Psoas muscle (tissue), 8 donors: ENCODE results near the gene PKHD1. TPM values are rescaled to one million over a fixed set of nuclear protein-coding genes. Genes with fewer than 3 reads are reported as not detected.
A peak's percentile ranks its signal among the peaks of the same experiment; 100 is the strongest.

Source experiments
- ATAC-seq, 4 donors: fragments of 200-7000 bp; cut with Tn5 transposase; one replicate each; pipeline ENCODE4 v1.9.1; 2020; ENCODE audit warnings: moderate library complexity in 3 of 4, mild to moderate bottlenecking in 2 of 4
- DNase-seq, 2 donors: peaks; one replicate each; pipeline ENCODE4 v3.0.0-alpha.2; 2020
- H3K27ac ChIP-seq: fragments of 200-600 bp; one replicate; pipeline ENCODE4 v1.8.0; 2022
- H3K27me3 ChIP-seq, 3 donors: fragments of 200-600 bp in 1 of 3; one replicate each; pipeline versions ENCODE4 v1.6.1 to v1.8.0; 2013 to 2022; ENCODE audit warnings: low read length in 2 of 3, mild to moderate bottlenecking in 2 of 3, moderate library complexity in 1 of 3; ENCODE audit not compliant: insufficient read depth in 3 of 3
- H3K36me3 ChIP-seq, 2 donors: fragments of 200-600 bp in 1 of 2; one replicate each; pipeline versions ENCODE4 v1.6.1 to v1.8.0; 2013 to 2022; ENCODE audit warnings: low read depth in 1 of 2, mild to moderate bottlenecking in 1 of 2, moderate library complexity in 1 of 2; ENCODE audit not compliant: insufficient read depth in 1 of 2
- H3K4me1 ChIP-seq: fragments of 200-600 bp; one replicate; pipeline ENCODE4 v1.8.0; 2022
- H3K4me3 ChIP-seq: fragments of 200-600 bp; one replicate; pipeline ENCODE4 v1.8.0; 2022; ENCODE audit warnings: mild to moderate bottlenecking
- H3K9me3 ChIP-seq: fragments of 200-600 bp; one replicate; pipeline ENCODE4 v1.8.0; 2022
- CTCF ChIP-seq: fragments of 200-600 bp; IDR thresholded peaks from one replicate; pipeline ENCODE4 v1.8.0; 2022; ENCODE audit warnings: antibody characterized with exemption
- WGBS, 3 donors: extraction: QIAGEN DNeasy Blood & Tissue Kit; methylation state at CpG; one replicate each; pipeline versions ENCODE4 v1.1.6 to v1.1.7; 2013; 5-methylcytosine and 5-hydroxymethylcytosine counted together
- intact Hi-C, 2 donors: fragments of 100-400 bp; cut with DNase I; formaldehyde crosslinking; loops; one replicate each; pipeline versions ENCODE4 v1.11.0 to v1.14.2; 2022
- polyA plus RNA-seq, 3 donors: library from polyadenylated mRNA; stranded (reverse); fragments of 200-250 nt; gene quantifications; one replicate each; pipeline ENCODE4 v1.2.3, GENCODE V29; 2013
- total RNA-seq, 4 donors: library from RNA; stranded (reverse); fragmentation: NEBNext Ultra II Directional in 2 of 4; extraction: Animal tissue kit (Norgen Biotek cat#: 25700) in 2 of 4; gene quantifications; one replicate each; pipeline versions ENCODE4 v1.2.1 to v1.2.4, GENCODE V29; 2021 to 2023
- donor health status: healthy with polysubstance abuse.
- donor health status: DM: no; HTN: no; CAD: no; lungs with moderate emphysema.
- donor health status: Bipolar disorder and iron deficiency.
- donor health status: healthy.
- donor health status: DM: yes; HTN: yes; CAD: no.
- donor health status: DM: no; HTN: no; CAD: no.
- donor health status: DM: no; HTN: no; CAD: no.
- donor health status: DM: yes; HTN: yes; CAD: no.

Gene PKHD1
- total and polyA plus RNA-seq, 7 donors = under 0.01 to 0.11 (median 0.02) TPM; not detected in 2

DNA sequence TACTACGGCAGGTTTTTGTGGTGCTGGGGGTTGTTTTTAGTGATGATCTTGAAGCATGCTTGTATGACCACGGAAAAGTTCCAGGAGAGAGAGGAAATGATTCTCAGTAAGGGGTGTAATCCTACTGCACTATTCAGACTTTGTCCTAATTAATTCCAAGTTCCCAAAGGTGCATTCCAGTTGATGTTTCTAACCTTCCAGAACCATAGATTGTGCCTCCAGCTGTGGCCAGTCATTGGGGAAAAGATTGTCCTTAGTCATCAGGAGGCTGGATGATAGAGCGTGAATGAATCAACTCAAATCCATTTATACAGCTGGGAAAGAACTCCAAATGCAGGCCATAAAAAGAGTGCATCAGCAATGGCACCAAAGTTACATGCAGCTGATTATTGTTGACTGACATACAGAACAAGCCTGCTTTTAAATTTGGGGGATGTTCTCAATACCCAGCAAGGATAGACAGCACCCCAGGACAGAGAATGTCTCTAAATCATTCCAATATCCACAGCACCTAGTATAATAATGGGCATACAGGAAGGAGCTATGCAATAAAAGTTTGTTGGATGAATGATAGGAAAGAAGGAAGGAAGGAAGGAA lies 27.8 kb upstream of the PKHD1 start:
- DNase-seq (no peak), ATAC-seq (no peak)
- Histone ChIP-seq H3K36me3 (no peaks in the 10 kb centered on the region), H3K27ac (peak overlapping the region; percentile 80), H3K4me3 (no peak overlapping the region), H3K9me3 (no peaks in the 10 kb centered on the region), H3K27me3 (no peaks in the 10 kb centered on the region), H3K4me1 (peaks cover 15% of the 10 kb centered on the region)
- WGBS, 3 donors = 74 to 85% (median 82%) methylated on average over 3 of the region's 3 CpGs
- TF ChIP-seq CTCF = no peak
- intact Hi-C loops = no loop called here

DNA sequence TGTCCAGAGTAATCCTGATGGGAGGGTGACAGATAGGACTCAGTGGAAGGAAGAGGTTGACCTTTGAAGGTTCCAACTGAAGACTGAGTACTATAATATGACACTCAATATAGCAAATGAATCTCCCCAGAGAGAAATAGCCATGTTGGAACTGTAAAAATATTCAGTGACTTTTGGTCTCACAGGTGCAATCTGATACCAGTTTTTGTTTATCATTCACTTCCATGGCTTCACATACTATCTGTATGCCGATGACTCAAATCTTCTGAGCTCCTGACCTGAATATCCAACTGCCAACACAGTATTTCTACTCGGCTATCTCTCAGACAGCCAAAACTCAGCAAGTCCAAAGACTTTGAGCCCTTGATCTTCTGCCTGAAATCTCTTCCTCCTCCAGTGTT lies 21.8 kb upstream of the PKHD1 start:
- intact Hi-C loops = no loop called here
- peak overlapping the region; percentile 92 for H3K27ac ChIP-seq
- 22 to 38% (median 31%) methylated on average over 2 of the region's 2 CpGs for WGBS, 3 donors
- ATAC-seq (peak; percentile 83 to 90 (median 84)), DNase-seq (no peak)
- no peaks in the 10 kb centered on the region for H3K9me3 ChIP-seq
- no peaks in the 10 kb centered on the region for H3K27me3 ChIP-seq
- TF ChIP-seq CTCF = no peak
- H3K4me1 ChIP-seq = peaks cover 10% of the 10 kb centered on the region
- H3K36me3 ChIP-seq = no peaks in the 10 kb centered on the region
- H3K4me3 ChIP-seq = no peak overlapping the region

GRCh38 chr6:52108128-52108527 lies 20.7 kb upstream of the PKHD1 start:
- TF ChIP-seq CTCF = no peak
- 11 to 23% (median 18%) methylated on average over 4 of the region's 4 CpGs for WGBS, 3 donors

GRCh38 chr6:52106994-52107393 lies 19.6 kb upstream of the PKHD1 start:
- peaks cover 19% of the 10 kb centered on the region for H3K4me1 ChIP-seq
- no peak for TF ChIP-seq CTCF
- DNase-seq (no peak), ATAC-seq (no peak)
- no peaks in the 10 kb centered on the region for H3K36me3 ChIP-seq
- no peaks in the 10 kb centered on the region for H3K9me3 ChIP-seq
- intact Hi-C loops = no loop called here
- H3K27ac ChIP-seq = peak overlapping the region; percentile 92
- no peak overlapping the region for H3K4me3 ChIP-seq
- H3K27me3 ChIP-seq = no peaks in the 10 kb centered on the region

More at GRCh38 chr6:52108128-52108527, 20.7 kb upstream of the PKHD1 start:
- ATAC-seq (peak; percentile 82 to 90 (median 88)), DNase-seq (peak; percentile 25 to 74)
- peak overlapping the region; percentile 92 for H3K27ac ChIP-seq
- no peaks in the 10 kb centered on the region for H3K27me3 ChIP-seq
- H3K36me3 ChIP-seq = no peaks in the 10 kb centered on the region
- peaks cover 14% of the 10 kb centered on the region for H3K4me1 ChIP-seq
- intact Hi-C loops = loop anchor here in 1 of 2 donors (1.0 kb wide), 1 partner anchor 29 kb away; no protein-coding TSS in a partner anchor
- peak overlapping the region; percentile 28 for H3K4me3 ChIP-seq
- H3K9me3 ChIP-seq = no peaks in the 10 kb centered on the region

DNA sequence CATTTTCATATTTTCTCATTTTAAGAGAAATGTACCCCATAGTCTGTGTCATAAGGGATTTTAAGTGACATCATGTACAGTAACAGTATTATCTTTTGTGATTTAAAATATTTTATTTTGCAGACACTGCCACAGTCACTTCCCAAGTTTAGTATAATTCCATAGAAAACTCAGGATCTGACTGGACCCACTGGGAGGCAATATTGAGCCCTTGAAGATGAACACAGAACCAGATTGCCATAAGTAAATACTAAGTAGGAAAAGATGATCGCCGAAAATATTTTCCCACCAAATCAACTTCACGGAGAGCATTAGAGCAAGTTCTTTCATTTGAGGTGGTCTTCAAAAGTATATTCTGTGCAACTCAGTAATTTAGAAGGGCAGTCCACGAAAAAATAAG lies 17.6 kb upstream of the PKHD1 start:
- peak; percentile 27 for TF ChIP-seq CTCF
- ATAC-seq (no peak), DNase-seq (no peak)
- Histone ChIP-seq H3K4me1 (peaks cover 38% of the 10 kb centered on the region), H3K9me3 (no peaks in the 10 kb centered on the region), H3K36me3 (no peaks in the 10 kb centered on the region), H3K4me3 (no peak overlapping the region), H3K27me3 (no peaks in the 10 kb centered on the region), H3K27ac (no peak overlapping the region)
- 77 to 85% (median 79%) methylated on average over 4 of the region's 4 CpGs for WGBS, 3 donors
- intact Hi-C loops = no loop called here
